GM11168 (cell line): ENCODE measurements around the gene ZNF611.
"Not testable (repeated sequence)": the region's sequence is repeated elsewhere in the genome, so short reads cannot be mapped to it uniquely, and the experiment has no call there.

Experiments used
- in situ Hi-C: fragments of 300-500 bp; cut with MboI; formaldehyde crosslinking; loops from one replicate; pipeline ENCODE4 v1.12.0; 2022; ENCODE audit warnings: low sequenced_read_pairs; ENCODE audit not compliant: unreplicated experiment

The ZNF611 gene

DNA sequence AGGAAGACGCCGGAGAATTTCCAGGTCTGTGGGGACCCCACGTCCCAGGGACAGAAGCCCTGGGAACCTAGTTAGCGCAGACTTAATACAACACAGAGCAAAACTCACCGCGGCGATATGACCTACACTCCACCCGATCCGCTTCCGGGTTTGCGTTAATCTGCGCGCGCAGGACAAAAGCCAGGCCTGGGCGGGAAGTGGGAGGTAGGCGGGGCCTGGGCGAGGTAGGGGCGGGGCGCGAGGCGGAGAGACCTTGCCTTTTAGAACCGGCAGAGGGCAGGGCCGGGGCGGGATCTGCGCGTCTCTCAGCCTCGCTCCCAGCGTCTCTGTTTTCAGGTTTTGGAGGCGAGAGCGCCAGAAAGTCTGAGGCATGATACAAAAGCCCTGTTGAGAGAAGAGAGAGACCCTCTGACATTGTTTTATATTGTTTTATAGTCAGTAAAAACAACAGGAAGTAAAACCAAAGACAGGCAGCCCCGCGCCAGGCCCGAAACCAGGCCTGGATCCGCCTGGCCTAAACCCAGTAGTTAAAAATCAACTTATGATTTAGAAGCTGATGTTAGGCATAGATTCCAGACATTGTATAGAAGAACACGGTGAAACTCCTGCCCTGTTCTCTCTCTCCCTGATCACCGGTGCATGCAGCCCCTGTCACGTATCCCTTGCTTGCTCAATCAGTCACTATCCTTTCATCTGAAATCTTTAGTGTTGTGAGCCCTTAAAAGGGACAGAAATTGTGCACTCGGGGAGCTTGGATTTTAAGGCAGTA is at the start of gene ZNF611:
TSS of gene ZNF611 (minus strand) at position 152 of the 769 bp plus-strand sequence. CDS start 19,150 bp downstream, outside the sequence.
- in situ Hi-C loops = no loop called here

GRCh38 chr19:52782864-52783263 is 48.0 kb upstream of the ZNF611 start:
- in situ Hi-C loops = not testable (repeated sequence)

DNA sequence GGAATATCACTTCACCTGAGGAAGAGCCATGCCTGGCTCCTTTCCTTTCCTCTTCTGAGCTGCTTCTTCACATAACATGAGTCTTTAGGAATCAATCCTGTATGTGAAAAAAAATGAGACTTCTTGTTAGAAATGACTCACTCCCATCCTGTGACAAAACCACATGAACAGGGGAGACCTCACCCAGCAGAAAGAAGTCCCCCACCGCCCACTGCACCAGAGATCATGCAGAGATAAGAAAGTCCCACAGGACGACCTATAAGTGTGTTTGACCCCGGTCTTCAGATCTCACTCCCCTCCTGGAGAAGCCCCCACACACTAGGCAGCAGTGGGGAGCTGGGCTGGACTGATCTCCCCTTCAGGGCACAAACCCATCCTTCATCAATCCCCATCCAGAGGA is 44.0 kb upstream of the ZNF611 start:
- in situ Hi-C loops = no loop called here

GRCh38 chr19:52756447-52756846 is 21.6 kb upstream of the ZNF611 start:
- in situ Hi-C loops = not testable (repeated sequence)

DNA sequence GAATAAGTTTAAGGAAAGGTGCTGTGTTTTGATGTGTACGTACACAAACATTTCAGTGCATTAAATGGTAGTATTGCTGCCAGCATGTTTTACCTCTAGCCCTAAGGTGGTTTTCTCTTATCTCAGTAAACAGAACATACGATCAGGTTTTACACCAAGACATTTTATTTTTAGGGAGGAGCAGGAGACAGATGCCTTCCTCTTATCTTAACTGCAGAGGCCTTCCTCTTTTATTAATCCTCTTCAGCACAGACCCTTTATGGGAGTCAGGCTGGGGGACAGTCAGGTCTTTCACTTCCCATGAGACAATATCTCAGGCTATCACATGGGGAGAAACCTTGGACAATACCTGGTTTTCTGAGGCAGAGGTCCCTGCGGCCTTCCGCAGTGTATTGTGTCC is 14.9 kb upstream of the ZNF611 start:
- in situ Hi-C loops = no loop called here

- in situ Hi-C loops = no loop called here
Measured at GRCh38 chr19:52748336-52748950, 13.6 kb upstream of the ZNF611 start.

GRCh38 chr19:52745919-52746318 is 11.1 kb upstream of the ZNF611 start:
- in situ Hi-C loops = not testable (repeated sequence)

GRCh38 chr19:52743091-52743490 is 8.2 kb upstream of the ZNF611 start:
- in situ Hi-C loops = no loop called here

- in situ Hi-C loops = no loop called here
Measured at GRCh38 chr19:52742516-52742915, 7.7 kb upstream of the ZNF611 start.

GRCh38 chr19:52741951-52742485 is 7.2 kb upstream of the ZNF611 start:
- in situ Hi-C loops = no loop called here

- in situ Hi-C loops = not testable (repeated sequence)
Measured at GRCh38 chr19:52741371-52741770, 6.5 kb upstream of the ZNF611 start.

DNA sequence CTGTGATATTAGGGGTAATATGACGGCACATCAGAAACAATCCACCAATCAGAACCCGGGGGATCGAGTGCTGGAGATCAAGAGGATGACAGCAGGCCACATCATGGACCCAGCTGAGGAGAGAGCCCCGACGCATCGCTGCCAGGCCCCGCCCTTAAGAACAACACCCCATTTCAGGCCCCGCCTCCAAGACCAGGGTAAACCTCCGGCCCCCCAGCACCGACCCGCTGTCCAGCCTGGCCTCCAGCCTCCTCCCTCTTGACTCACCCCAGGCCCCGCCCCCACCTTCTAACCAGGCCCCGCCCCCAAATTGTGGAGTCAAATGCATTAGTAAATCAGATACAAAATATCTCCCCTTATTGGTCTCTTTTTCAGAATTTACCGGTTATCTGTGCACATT is 4.7 kb upstream of the ZNF611 start:
- in situ Hi-C loops = no loop called here

GRCh38 chr19:52735734-52736133 is 890 bp upstream of the ZNF611 start:
- in situ Hi-C loops = no loop called here

DNA sequence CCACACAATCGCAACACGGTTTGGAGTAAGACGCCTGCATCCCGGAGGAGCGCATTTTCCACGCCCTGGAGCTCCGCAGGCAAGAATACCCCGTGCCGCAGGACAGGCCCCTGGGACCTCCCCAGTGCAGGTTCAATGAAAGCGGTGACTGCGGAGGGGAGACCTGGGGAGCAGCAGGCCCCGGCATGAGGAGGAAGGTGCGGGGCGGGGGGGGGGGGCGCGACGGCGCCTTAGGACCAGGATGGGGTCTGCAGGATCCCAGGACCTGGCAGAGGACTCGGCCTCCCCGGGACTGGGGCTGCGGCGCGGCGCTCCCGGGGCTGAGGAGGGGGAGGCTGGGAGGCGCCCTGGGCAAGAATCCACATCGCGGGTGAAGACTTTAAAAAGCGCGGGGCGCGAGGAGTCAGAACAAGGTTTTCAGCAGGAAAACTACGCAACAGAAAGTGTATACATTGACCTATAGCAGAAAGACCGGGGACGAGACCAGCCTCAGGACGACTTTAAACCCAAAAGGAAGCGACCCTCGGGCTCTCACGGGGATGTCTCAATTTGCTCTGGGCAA is 432 bp downstream of the ZNF611 start:
- in situ Hi-C loops = no loop called here

GRCh38 chr19:52726051-52726450 is 8.8 kb downstream of the ZNF611 start:
- in situ Hi-C loops = not testable (repeated sequence)

DNA sequence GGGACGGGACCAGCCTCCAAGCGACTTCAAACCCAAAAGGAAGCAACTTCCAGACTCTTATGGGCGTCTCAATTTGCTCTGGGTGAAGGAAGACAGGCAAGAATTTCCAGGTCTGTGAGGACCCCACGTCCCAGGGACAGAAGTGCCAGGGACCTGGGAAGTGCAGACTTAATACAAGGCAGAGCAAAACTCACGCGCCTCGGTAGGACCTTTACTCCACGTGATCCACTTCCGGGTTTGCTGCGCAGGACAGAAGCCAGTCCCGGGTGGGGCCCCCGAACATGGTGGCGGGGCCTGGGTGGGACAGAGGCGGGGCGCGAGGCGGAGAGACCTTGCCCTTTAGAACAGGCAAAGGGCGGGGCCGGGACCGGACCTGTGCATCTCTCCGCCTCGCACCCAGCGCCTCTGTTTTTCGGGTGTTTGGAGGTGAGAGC is 9.3 kb downstream of the ZNF611 start:
- in situ Hi-C loops = no loop called here

- in situ Hi-C loops = no loop called here
Measured at GRCh38 chr19:52724701-52725514, 9.9 kb downstream of the ZNF611 start.

GRCh38 chr19:52723907-52724598 is 10.8 kb downstream of the ZNF611 start:
- in situ Hi-C loops = not testable (repeated sequence)

- in situ Hi-C loops = no loop called here
Measured at GRCh38 chr19:52722062-52723003, 12.5 kb downstream of the ZNF611 start.
